GM18517 (cell line): ENCODE measurements around the gene C12orf42.
"Not testable (repeated sequence)": the region's sequence is repeated elsewhere in the genome, so short reads cannot be mapped to it uniquely, and the experiment has no call there.

Source experiments
- ATAC-seq: cut with Tn5 transposase; IDR thresholded peaks from one replicate; pipeline ENCODE4 v1.9.1; 2021; ENCODE audit warnings: mild to moderate bottlenecking, moderate library complexity; ENCODE audit not compliant: unreplicated experiment

The C12orf42 gene

GRCh38 chr12:103425674-103426073, 70.1 kb downstream of the C12orf42 start:
- ATAC-seq = not testable (repeated sequence)

DNA sequence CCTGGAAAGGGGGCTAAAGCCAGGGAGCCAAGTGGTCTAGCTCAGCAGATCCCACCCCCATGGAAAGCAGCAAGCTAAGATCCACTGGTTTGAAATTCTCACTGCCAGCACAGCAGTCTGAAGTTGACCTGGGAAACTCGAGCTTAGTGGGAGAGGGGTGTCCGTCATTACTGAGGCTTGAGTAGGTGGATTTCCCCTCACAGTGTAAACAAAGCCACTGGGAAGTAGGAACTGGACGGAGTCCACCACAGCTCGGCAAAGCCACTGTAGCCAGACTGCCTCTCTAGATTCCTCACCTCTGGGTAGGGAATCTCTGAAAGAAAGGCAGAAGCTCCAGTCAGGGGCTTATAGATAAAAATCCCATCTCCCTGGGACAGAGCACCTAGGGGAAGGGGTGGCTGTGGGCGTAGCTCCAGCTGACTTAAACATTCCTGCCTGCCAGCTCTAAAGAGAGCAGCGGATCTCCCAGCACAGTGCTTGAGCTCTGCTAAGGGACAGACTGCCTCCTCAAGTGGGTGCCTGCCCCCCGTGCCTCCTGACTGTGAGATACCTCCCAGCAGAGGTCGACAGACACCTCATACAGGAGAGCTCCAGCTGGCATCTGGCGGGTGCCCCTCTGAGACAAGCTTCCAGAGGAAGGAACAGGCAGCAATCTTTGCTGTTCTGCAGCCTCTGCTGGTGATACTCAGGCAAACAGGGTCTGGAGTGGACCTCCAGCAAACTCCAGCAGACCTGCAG, 70.8 kb downstream of the C12orf42 start:
- not testable (repeated sequence) for ATAC-seq

GRCh38 chr12:103423516-103423910, 72.3 kb downstream of the C12orf42 start:
- no peak for ATAC-seq

GRCh38 chr12:103422746-103423515, 72.8 kb downstream of the C12orf42 start:
- no peak for ATAC-seq

GRCh38 chr12:103422328-103422727, 73.4 kb downstream of the C12orf42 start:
- no peak for ATAC-seq

GRCh38 chr12:103421402-103421801, 74.4 kb downstream of the C12orf42 start:
- no peak for ATAC-seq

- no peak for ATAC-seq
Measured at GRCh38 chr12:103415681-103416080, 80.1 kb downstream of the C12orf42 start.

- no peak for ATAC-seq
Measured at GRCh38 chr12:103401421-103401820, 94.3 kb downstream of the C12orf42 start.

- no peak for ATAC-seq
Measured at GRCh38 chr12:103399986-103400385, 95.8 kb downstream of the C12orf42 start.

GRCh38 chr12:103397536-103397935, 98.2 kb downstream of the C12orf42 start:
- ATAC-seq = no peak

- peak; percentile 95 for ATAC-seq
Measured at GRCh38 chr12:103392722-103393121, 103.0 kb downstream of the C12orf42 start.

GRCh38 chr12:103391103-103391502, 104.7 kb downstream of the C12orf42 start:
- no peak for ATAC-seq

DNA sequence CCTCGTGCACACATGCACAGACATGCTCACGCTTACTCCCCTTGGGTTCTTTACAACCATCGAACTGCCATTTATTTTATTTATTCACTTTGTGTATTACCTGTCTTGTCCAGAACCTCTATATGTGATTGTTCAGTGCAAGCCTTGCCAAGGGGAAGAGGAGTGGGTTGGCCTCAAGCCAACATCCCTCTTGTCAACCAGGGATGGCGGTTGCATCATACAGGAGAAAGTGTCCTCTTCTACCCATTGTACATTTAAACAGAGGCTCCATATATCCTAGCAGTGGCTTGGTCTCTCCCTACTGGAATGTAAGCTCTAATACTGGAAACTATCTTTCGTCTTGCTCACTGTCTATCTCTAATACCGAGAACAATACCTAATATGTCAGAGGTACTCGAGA, 108.4 kb downstream of the C12orf42 start:
- ATAC-seq = no peak

GRCh38 chr12:103386451-103386850, 109.3 kb downstream of the C12orf42 start:
- ATAC-seq = no peak

- ATAC-seq = no peak
Measured at GRCh38 chr12:103382736-103383346, 112.9 kb downstream of the C12orf42 start.

- ATAC-seq = no peak
Measured at GRCh38 chr12:103382119-103382518, 113.6 kb downstream of the C12orf42 start.

GRCh38 chr12:103379670-103380069, 116.1 kb downstream of the C12orf42 start:
- ATAC-seq = no peak

- ATAC-seq = no peak
Measured at GRCh38 chr12:103373088-103373523, 122.7 kb downstream of the C12orf42 start.

DNA sequence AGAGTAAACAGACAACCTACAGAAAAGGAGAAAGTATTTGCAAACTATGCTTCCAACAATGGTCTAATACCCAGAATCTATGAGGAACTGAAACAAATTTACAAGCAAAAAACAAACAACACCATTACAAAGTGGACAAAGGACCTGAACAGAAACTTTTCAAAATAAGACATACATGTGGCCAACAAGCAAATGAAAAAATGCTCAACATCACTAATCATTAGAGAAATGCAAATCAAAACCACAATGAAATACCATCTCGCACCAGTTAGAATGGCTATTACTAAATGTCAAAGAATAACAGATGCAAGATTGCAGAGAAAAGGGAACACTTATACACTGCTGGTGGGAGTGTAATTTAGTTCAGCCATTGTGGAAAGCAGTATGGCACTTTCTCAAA, 125.8 kb downstream of the C12orf42 start:
- ATAC-seq = peak; percentile 97

DNA sequence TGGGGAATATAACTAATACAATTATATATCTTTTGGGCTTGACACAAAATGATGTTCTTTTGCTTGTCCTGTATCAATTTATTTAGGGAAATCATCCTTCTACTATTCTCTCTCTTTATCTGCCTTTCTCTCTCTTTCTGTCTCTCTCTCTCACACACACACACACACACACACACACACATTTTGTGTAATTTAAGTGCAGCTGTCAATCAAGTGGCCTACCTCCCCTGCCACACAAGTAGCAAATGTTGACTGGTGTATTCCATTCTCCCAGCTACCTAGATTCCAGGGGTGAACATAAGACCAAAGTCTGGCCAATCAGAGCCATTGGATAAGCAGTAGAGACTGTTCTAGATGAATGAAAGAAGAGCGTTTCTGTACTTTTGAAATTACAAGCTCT, 127.6 kb downstream of the C12orf42 start:
- no peak for ATAC-seq

DNA sequence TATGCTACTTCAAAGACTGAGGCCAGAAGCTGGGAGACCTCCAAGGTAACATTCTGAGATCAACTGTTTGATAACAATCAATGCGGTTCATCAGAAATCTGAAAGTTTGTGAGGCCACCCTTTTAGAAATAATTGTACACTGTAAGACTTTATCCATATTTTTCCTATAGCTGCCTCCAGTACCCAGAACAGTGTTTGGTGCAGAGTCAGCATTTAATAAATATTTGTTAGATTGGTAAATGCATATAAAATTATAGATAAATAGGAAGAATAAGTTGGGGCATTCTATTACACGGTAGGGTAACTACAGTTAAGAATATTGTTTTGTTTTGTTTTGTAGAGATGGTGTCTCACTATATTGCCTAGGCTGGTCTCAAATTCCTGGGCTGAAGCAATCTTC, 141.4 kb downstream of the C12orf42 start:
- no peak for ATAC-seq

DNA sequence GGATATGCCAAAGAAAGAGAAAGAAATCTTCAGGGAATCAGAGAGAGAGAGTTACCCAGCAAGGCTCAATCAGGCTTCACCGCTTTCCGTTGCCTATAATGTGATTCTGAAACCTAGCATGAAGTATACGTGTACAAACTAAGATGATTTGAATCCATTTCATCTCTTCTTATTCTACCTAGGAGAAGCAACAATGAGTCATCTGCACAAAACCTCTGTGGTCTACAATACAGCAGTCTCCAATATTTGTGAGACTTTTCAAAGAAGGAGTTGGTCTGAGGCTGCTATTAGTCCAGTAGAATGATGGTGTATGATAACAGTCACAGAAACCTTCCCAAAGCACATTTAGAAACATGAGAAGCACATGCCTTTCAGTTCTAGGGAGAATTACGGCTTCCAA, 141.9 kb downstream of the C12orf42 start:
- ATAC-seq = no peak
